Right lobe of liver (tissue), 4 donors: Measurements from ENCODE around the gene RAB26.

ENCODE experiments used
- POLR2A ChIP-seq: fragments of 450-650 bp; IDR thresholded peaks from one replicate; pipeline ENCODE4 v1.6.1; 2017; ENCODE audit warnings: antibody characterized with exemption, mild to moderate bottlenecking
- TF ChIP-seq, protein P1 (sequence below), 4 donors: fragments of 200-600 bp in 3 of 4; fragments of 450-650 bp in 1 of 4; IDR thresholded peaks; one replicate each; pipeline versions ENCODE4 v1.5.1 to v1.8.0; 2016 to 2022; ENCODE audit warnings: antibody characterized with exemption in 4 of 4, mild to moderate bottlenecking in 2 of 4
- donor health status: DM: no; HTN: no; CAD: no.
- donor health status: DM: no; HTN: no; CAD: no.
- donor health status: DM: no; HTN: yes; CAD: no.

DNA sequence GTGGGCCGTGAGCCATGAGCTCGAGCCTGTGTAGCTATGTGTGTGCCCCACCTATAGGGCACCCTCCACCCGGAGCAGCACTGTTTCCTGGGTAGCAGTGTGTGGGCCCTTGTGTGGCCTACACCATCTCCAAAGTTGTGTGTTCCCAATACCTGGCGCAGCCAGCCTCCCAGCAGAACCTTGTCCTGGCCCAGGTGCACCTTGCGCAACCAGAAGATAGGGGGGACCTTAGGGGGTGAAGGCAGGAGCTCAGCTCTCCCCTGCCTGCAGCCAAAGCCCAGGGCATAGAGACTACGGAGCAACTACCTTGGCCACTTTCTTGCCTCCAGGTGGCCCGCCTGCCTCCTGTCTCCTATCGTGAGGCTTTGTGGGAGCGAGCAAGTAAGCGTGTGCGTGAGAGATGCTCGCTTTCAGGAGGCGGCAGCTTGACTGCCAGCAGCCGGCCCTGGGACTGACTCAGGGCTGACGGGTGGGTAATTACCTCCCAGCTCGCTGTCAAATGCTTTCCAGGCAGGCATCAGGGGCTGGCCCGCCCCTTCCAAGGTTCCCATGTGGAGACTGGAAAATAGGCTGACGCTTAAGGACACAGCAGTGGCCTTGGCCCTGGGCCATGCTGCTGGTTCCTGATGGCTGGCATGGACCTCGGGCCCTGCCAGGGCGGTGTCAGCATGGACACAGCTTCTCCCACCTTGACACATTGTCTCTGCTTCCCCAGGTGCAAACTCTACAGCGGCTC lies 26.1 kb downstream of the RAB26 start:
- TF ChIP-seq POLR2A: no peak
- TF ChIP-seq, protein P1, sequence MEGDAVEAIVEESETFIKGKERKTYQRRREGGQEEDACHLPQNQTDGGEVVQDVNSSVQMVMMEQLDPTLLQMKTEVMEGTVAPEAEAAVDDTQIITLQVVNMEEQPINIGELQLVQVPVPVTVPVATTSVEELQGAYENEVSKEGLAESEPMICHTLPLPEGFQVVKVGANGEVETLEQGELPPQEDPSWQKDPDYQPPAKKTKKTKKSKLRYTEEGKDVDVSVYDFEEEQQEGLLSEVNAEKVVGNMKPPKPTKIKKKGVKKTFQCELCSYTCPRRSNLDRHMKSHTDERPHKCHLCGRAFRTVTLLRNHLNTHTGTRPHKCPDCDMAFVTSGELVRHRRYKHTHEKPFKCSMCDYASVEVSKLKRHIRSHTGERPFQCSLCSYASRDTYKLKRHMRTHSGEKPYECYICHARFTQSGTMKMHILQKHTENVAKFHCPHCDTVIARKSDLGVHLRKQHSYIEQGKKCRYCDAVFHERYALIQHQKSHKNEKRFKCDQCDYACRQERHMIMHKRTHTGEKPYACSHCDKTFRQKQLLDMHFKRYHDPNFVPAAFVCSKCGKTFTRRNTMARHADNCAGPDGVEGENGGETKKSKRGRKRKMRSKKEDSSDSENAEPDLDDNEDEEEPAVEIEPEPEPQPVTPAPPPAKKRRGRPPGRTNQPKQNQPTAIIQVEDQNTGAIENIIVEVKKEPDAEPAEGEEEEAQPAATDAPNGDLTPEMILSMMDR (IDR thresholded peaks at IDR 0.05): no peak
